ENCODE measurements around the gene AGAP3.
A peak's percentile ranks its signal among the peaks of the same experiment; 100 is the strongest.

AGAP3 gene

DNA sequence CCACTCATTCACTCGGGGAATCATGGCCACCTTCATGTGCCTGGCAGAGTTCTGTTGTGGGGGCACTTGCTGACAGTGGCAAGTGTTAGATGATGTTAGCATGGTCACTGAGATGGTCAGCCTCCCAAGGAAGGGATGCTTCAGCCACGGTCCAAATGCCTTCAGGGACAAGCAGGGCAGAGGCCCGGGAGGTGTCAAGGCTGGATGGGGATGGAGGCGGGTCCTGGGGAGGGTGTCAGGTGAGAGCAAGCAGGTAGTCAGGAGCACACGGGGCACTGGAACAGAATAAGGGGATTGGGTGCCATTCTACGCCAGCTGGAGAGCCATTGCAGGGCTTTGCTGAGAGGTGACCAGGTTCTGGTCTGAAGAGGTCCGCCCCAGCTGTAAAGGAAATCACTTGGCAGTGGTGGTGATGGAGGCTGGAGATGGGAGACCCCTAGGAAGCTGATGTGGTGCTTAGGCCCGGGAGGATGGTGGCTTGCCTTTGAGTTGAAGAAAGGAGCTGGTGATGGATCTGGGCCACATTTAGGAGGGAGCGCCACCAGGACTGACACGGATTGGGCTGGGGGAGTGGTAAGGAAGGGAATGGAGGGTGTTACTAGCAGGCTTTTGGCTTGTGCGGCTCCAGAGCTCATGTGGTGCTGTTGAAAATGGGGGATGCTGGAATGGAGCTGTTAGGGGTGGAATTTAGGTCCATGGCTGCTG lies 24.1 kb downstream of the AGAP3 start:
- no peak for DNase-seq

GRCh38 chr7:151110941-151111645 lies 24.8 kb downstream of the AGAP3 start:
- peak; percentile 78 for DNase-seq

- no peak for DNase-seq
Observed at GRCh38 chr7:151113344-151114150, 27.3 kb downstream of the AGAP3 start.

DNA sequence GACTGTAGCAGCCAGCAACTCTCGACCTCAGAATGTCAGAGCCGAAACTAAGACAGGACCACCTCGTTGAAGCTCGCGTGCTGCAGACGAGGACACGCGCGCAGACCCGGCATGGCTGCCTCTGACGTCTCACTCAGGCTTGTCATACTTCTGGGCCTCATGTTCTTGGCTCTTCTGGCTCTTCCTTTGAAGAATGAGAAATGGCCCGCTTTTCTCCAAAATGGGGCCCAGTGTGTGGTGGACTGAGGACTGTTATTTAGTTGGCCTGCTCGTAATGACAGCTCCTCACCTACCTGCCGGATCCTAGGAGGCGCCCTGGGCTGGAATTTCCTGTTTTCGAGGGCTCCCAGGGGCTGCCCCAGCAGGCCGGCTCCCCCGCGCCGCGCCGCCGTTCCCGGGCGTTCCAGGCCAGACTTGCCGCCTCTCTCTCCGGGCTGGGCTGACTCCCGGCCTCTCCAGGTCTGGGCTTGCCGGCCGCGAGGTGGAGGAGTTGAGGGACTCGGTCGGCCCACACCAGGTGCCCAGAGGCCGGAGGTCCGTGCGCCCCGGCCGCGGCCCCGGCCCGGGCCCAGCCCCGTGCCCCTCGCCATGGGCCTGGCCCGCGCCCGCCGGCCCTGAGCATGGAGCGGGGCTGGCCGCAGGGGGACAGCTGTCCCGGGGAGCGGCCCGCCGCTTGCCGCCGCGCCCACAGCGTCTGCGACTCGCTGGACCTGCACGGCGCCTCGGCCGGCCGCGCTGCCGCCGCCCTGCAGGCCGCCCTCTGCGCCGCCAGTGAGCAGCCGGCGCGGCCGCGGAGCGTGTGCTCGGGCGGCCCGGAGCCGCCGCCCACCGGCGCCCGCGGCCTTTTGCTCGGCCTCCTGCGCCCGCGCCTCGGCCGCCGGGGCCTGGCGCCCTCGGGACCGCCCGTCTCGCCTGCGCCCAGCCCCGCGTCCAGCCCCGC lies 28.1 kb downstream of the AGAP3 start:
- no peak for DNase-seq

- DNase-seq, result peak; percentile 20
Observed at GRCh38 chr7:151115121-151115835, 29.0 kb downstream of the AGAP3 start.

GRCh38 chr7:151115836-151116418 lies 29.7 kb downstream of the AGAP3 start:
- no peak for DNase-seq

- no peak for DNase-seq
Observed at GRCh38 chr7:151116603-151117440, 30.5 kb downstream of the AGAP3 start.

DNA sequence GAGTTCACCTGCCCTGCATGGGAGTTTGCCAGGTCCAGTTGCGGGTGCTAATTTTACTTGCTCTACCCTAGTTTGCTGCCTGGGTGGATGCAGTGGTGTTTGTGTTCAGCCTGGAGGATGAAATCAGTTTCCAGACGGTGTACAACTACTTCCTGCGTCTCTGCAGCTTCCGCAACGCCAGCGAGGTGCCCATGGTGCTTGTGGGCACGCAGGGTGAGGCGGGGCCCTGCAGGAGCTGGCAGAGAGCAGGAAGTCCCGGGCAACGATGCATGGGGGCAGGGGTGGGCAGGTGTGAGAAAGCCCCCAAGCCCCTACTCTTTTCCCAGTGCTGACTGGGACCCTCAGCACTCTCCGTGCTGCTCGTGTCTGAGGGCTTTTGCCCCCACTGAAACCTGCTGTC lies 31.3 kb downstream of the AGAP3 start:
- peak; percentile 46 for DNase-seq

- DNase-seq, result no peak
Observed at GRCh38 chr7:151118108-151119054, 32.1 kb downstream of the AGAP3 start.

DNA sequence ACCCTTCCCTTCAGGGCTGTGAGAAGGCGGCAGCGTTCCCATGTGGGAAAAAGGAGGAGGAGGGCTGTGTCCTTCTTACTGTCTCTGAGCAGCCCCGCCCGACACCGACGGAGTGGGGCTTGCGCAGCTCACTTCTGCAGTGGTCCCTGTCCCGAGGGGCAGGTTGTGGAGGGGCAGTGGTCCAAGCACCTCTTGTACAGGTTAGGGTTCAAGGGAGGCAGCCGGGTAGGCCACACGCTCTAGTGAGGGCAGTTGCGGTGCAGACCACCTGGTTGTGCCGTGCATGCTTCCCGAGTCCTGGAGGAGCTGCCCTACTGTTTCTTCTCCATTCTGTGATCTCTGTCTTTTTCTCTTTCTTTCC lies 32.8 kb downstream of the AGAP3 start:
- no peak for DNase-seq

DNA sequence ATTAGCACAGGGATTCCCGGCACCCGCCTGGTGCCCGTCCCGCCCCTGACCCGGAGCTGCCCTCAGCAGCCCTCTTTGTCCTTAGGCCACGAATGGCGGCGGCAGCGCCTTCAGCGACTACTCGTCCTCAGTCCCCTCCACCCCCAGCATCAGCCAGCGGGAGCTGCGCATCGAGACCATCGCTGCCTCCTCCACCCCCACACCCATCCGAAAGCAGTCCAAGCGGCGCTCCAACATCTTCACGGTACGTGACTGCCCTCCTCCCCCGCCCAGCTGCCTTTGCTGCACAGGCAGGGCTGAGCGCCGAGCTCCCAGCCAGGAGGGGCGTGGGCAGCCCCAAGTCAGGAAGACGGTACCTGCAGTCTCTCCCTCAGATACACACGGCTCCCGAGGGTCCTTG lies 33.6 kb downstream of the AGAP3 start:
- no peak for DNase-seq

DNA sequence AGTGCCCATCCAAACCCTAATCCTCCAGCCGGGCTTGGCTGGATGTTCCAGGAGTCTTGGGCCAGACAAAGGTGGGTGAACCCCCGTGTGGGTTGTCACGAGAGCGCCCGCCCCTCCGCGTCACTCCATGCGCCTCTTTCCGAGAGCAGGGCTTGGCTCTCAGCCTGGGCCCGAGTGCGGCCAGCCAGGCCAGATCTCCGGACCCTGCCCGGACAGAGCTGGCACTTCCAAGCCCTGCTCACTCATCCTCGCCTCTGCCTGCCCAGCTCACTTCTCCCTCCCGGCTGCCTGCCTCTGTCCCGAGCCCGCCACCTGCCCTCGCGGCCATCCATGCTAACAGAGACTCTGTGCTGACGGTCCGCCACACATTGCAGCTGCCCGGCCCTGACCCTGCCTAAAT lies 34.6 kb downstream of the AGAP3 start:
- no peak for DNase-seq

DNA sequence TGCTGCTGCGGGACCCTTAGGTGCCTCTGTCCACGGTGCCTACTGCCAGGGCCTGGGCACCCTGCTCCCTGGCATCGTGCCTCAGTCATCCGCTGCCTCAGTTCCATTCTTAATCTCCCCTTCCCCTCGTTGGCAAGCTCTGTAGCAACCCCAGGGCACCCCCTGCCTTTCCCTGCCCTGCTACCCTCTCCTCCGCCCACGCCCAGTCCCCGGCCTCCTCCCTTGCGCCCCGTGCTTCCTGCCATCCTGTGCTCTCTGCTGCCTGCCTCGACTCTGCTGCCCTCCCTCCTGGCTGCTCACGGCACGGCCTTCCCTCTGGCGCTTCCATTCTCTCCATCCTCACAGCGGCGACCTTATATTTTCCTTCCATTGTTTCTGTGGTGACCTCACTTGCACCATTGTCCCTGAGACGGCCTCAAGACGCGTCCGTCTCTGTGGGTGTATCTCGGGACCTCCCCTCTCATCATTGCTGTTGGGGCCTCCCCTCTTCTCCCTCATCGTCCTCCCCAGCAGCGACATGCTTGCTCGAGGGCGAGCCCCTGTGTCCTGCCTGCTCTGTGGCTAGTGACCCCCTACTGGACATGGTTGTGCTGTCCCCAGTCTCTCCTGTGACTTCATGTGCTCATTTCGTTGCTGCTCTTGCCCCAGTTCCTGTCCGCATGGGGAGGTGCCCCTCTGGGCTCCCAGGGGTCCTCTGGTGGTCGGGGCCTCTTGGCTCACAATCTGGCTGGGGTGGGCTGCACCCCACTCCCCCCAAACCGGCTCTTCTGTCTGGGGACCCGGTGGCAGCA lies 35.3 kb downstream of the AGAP3 start:
- DNase-seq, result no peak

GRCh38 chr7:151122276-151122675 lies 36.0 kb downstream of the AGAP3 start:
- no peak for DNase-seq

GRCh38 chr7:151122796-151123157 lies 36.5 kb downstream of the AGAP3 start:
- no peak for DNase-seq

DNA sequence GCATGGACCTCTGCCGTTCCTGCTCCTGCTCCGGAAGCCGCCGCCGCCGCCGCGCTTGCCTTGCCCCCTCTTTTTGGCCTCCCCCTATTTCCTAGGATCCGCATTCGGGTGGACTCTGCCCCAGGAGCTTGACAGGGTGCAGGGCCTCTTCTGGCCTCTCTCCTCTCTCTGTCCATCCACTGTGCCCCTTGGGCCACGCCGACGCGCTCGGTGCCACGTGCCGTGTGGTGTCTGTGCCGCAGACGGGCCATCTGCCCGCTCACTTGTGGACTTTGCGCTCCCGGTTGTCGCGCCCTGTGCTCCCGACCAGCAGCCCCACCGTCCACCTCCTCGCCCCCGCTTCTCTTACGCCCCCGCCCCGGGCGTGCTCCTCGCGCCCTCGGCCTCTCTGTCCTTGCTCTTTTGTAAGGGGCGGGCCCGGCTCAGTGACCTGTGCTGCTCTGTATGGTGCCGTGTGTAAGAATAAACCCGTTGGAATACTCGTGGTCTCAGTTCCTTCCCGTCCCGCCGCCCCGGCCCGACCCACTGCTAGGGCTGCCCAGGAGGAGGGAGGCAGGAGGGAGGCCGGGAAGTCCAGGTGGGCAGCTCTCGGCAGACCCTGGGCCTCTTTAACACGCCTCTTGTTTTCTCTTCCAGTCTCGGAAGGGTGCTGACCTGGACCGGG lies 37.0 kb downstream of the AGAP3 start:
- DNase-seq, result no peak

DNA sequence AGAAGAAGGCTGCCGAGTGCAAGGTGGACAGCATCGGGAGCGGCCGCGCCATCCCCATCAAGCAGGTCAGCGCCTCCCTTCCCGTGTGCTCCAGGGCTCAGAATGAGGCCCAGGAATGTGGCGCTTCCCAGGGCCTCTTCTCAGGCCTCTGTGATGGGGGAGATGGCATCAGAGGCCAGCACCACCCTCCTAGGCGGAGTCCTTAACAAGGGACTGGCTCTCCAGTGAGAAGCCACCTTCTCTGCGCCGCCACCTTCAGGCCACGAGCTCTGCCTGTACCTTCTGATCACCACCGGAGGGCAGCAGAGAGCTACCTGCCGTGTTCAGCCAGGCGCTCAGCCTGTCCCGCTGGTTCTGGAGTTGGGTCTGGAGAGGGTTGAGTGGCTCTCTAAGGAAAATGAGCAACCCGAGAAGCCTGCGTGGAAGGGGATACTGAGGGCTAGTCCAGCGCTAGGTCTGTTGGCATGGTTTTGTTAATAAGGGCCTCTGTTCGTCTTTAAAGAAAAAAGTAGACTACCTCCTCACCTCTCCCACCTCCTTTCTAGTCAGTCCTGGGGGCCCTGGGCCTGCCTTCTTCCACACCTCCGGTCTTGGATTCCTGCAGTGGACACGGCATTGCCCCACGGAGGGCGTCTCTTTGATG lies 37.7 kb downstream of the AGAP3 start:
- peak; percentile 85 for DNase-seq

GRCh38 chr7:151124481-151124880 lies 38.2 kb downstream of the AGAP3 start:
- no peak for DNase-seq

Measured in activated CD4-positive, alpha-beta T cell treated with anti-CD3 and anti-CD28 coated beads, Interleukin-2, amount 50 U/mL, for 1 hour (primary cell).